ENCODE results near the gene LMAN2L.

The LMAN2L gene

DNA sequence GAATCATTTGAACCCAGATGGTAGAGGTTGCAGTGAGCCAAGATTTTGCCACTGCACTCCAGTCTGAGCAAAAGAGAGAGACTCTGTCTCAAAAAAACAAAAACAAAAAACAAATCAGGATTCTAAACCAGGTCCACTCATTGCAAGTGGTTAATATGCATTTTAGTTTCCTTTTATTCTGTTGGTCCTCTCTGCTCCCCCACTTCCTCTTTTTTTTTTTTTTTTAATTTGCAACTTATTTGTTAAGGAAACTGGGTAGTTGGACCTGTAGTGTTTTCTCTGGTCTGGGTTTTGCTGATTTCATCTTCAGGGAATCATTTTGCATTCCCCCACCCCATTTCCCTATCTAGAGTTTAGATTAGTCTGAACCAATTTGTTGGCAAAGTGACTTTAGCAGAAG, 83.3 kb downstream of the LMAN2L start:
- H3K4me3 ChIP-seq (ENCODE audit: low read depth, low read length), result no peak overlapping the region
- DNase-seq (ENCODE audit: low read depth, low spot score), result no peak
- TF ChIP-seq, protein P1, sequence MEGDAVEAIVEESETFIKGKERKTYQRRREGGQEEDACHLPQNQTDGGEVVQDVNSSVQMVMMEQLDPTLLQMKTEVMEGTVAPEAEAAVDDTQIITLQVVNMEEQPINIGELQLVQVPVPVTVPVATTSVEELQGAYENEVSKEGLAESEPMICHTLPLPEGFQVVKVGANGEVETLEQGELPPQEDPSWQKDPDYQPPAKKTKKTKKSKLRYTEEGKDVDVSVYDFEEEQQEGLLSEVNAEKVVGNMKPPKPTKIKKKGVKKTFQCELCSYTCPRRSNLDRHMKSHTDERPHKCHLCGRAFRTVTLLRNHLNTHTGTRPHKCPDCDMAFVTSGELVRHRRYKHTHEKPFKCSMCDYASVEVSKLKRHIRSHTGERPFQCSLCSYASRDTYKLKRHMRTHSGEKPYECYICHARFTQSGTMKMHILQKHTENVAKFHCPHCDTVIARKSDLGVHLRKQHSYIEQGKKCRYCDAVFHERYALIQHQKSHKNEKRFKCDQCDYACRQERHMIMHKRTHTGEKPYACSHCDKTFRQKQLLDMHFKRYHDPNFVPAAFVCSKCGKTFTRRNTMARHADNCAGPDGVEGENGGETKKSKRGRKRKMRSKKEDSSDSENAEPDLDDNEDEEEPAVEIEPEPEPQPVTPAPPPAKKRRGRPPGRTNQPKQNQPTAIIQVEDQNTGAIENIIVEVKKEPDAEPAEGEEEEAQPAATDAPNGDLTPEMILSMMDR (IDR thresholded peaks at IDR 0.05; ENCODE audit: insufficient read depth, low read length, missing control alignments), result no peak
- ChIA-PET POLR2A (no interaction called here), CTCF (no interaction called here)
